Endothelial cell of umbilical vein (primary cell): ENCODE data around the gene TRIP10. TPM values are rescaled to one million over a fixed set of nuclear protein-coding genes. Genes with fewer than 3 reads are reported as not detected.

ENCODE experiments used
- BruUV-seq: library from RNA; stranded (reverse); fragments of 400-500 nt; replicated peaks from 2 replicates; lab custom pipeline; 2021; lab: Mats Ljungman, UMichigan
- CTCF ChIA-PET: fragments of 300-600, 350-600 bp; sonication (Branson Sonifier 250); formaldehyde crosslinking; loops from one replicate; lab custom pipeline; 2021; ENCODE audit warnings: antibody characterized with exemption, inconsistent platforms; lab: Charles Lee
- POLR2A ChIA-PET: fragments of 300-600, 350-600 bp; sonication (Branson Sonifier 250); formaldehyde crosslinking; loops from one replicate; lab custom pipeline; 2021; ENCODE audit warnings: antibody characterized with exemption, inconsistent platforms; lab: Charles Lee
- DNase-seq: peaks from one replicate; pipeline ENCODE4 v3.0.0-alpha.2; 2011; ENCODE audit warnings: low read depth, low spot score
- FAIRE-seq: peaks from 2 replicates; lab custom pipeline; 2011; peaks lifted over from hg19 to GRCh38; lab: Jason Lieb, UNC
- H2AFZ ChIP-seq: 2 replicates; pipeline ENCODE4 v1.6.0; 2012; ENCODE audit warnings: low read depth, low read length, control low read depth, inconsistent platforms
- H3K27ac ChIP-seq: 2 replicates; pipeline ENCODE4 v1.5.1; 2011; ENCODE audit warnings: low read depth, mild to moderate bottlenecking, control low read depth, low read length, moderate library complexity; ENCODE audit not compliant: insufficient read depth
- H3K27me3 ChIP-seq, 2 experiments: 2 replicates each; pipeline versions ENCODE4 v1.6.0 to v1.6.1; 2011; ENCODE audit warnings: low read length in 2 of 2, mixed read lengths in 1 of 2; ENCODE audit not compliant: control insufficient read depth in 2 of 2, insufficient read depth in 2 of 2
- H3K36me3 ChIP-seq, 2 experiments: 2 replicates in 1 of 2; 3 replicates in 1 of 2; pipeline ENCODE4 v1.5.1; 2011; ENCODE audit warnings: low read length in 2 of 2, mild to moderate bottlenecking in 1 of 2, moderate library complexity in 1 of 2; ENCODE audit not compliant: control insufficient read depth in 2 of 2, insufficient read depth in 2 of 2; ENCODE audit errors: extremely low read depth in 1 of 2
- H3K4me1 ChIP-seq: 3 replicates; pipeline ENCODE4 v1.5.1; 2011; ENCODE audit warnings: mild to moderate bottlenecking, low read length; ENCODE audit not compliant: control insufficient read depth, insufficient read depth; ENCODE audit errors: extremely low read depth
- H3K4me2 ChIP-seq: 2 replicates; pipeline ENCODE4 v1.6.1; 2011; ENCODE audit warnings: low read length, control low read depth, mixed read lengths; ENCODE audit not compliant: insufficient read depth
- H3K4me3 ChIP-seq, 3 experiments: fragments of 200-600 bp in 1 of 3; sonication (generic), shearing (Covaris generic) in 1 of 3; replicated peaks in 1 of 3; 2 replicates each; pipeline ENCODE4 v1.5.1; 2011 to 2016; ENCODE audit warnings: control low read depth in 3 of 3, low read length in 3 of 3, mild to moderate bottlenecking in 2 of 3, inconsistent platforms in 1 of 3, low read depth in 1 of 3, moderate library complexity in 1 of 3; ENCODE audit not compliant: insufficient read depth in 1 of 3
- H3K79me2 ChIP-seq: 2 replicates; pipeline ENCODE4 v1.6.0; 2012; ENCODE audit warnings: low read length, inconsistent platforms; ENCODE audit not compliant: control insufficient read depth, insufficient read depth
- H3K9ac ChIP-seq: replicated peaks from 2 replicates; pipeline ENCODE3; 2011; ENCODE audit warnings: low read length, control low read depth; ENCODE audit not compliant: insufficient read depth; ENCODE audit errors: extremely low read depth
- H3K9me1 ChIP-seq: replicated peaks from 3 replicates; pipeline ENCODE4 v1.6.0; 2011; ENCODE audit warnings: mild to moderate bottlenecking, low read length; ENCODE audit not compliant: control insufficient read depth, insufficient read depth; ENCODE audit errors: extremely low read depth
- H3K9me3 ChIP-seq: replicated peaks from 2 replicates; pipeline ENCODE4 v1.5.1; 2012; ENCODE audit warnings: low read length, inconsistent platforms; ENCODE audit not compliant: control insufficient read depth, insufficient read depth
- H4K20me1 ChIP-seq: replicated peaks from 2 replicates; pipeline ENCODE3; 2011; ENCODE audit warnings: mild to moderate bottlenecking, low read length; ENCODE audit not compliant: control insufficient read depth, insufficient read depth; ENCODE audit errors: extremely low read depth
- EZH2 ChIP-seq: IDR thresholded peaks from 2 replicates; pipeline ENCODE4 v1.6.1; 2012; ENCODE audit warnings: borderline replicate concordance, low read depth, mild to moderate bottlenecking, moderate library complexity, low read length, inconsistent platforms; ENCODE audit not compliant: severe bottlenecking
- FOS ChIP-seq: IDR thresholded peaks from 2 replicates; pipeline ENCODE4 v1.6.1; 2011; ENCODE audit warnings: mild to moderate bottlenecking, low read length, moderate library complexity, borderline replicate concordance; ENCODE audit not compliant: insufficient read depth
- GATA2 ChIP-seq: IDR thresholded peaks from 2 replicates; pipeline ENCODE4 v1.7.0; 2011; ENCODE audit warnings: low read depth, mild to moderate bottlenecking, moderate library complexity, mixed read lengths, low read length; ENCODE audit not compliant: insufficient read length, insufficient read depth
- JUN ChIP-seq: IDR thresholded peaks from 2 replicates; pipeline ENCODE4 v1.6.1; 2011; ENCODE audit warnings: borderline replicate concordance, low read depth; ENCODE audit not compliant: insufficient read length, insufficient read depth
- MYC ChIP-seq: IDR thresholded peaks from one replicate; pipeline ENCODE4 v1.6.1; 2011; ENCODE audit warnings: mild to moderate bottlenecking, low read depth, low read length
- POLR2A ChIP-seq: IDR thresholded peaks from 2 replicates; pipeline ENCODE4 v1.6.1; 2012; ENCODE audit warnings: low read depth, mild to moderate bottlenecking, control low read depth, low read length
- POLR2AphosphoS5 ChIP-seq: IDR thresholded peaks from 2 replicates; pipeline ENCODE4 v1.6.1; 2012; ENCODE audit warnings: low read depth, mild to moderate bottlenecking, control low read depth, low read length, moderate library complexity; ENCODE audit not compliant: insufficient read depth
- dilution Hi-C: fragments of 300-500 bp; cut with MboI; formaldehyde crosslinking; loops from one replicate; pipeline ENCODE4 v1.15.0; 2019; ENCODE audit warnings: low sequenced_read_pairs; ENCODE audit not compliant: extremely low pct_ligation_motif_present
- intact Hi-C: fragments of 100-400 bp; cut with micrococcal nuclease; formaldehyde crosslinking; loops from one replicate; pipeline ENCODE4 v1.10.0; 2022
- polyA plus RNA-seq, 4 experiments: library from polyadenylated mRNA; depleted of rRNA in 3 of 4; stranded (reverse) in 3 of 4; unstranded in 1 of 4; fragments of >200 nt; gene quantifications; 2 replicates each; pipeline versions ENCODE4 v1.2.1 to v1.2.3, GENCODE V29; 2011 to 2012; ENCODE audit warnings: missing spikeins in 1 of 4
- total RNA-seq: library from RNA; stranded (reverse); gene quantifications from 2 replicates; pipeline ENCODE4 v1.2.3, GENCODE V29; 2021
- TF ChIP-seq, protein P1 (sequence below): IDR thresholded peaks from 2 replicates; pipeline ENCODE4 v1.6.1; 2011; ENCODE audit not compliant: insufficient read depth, insufficient read length
- TF ChIP-seq, protein P2 (sequence below), 2 donors: IDR thresholded peaks; 1 replicate in 1 of 2; 2 replicates in 1 of 2; pipeline ENCODE4 v1.5.1; 2011; ENCODE audit warnings: low read length in 2 of 2, mild to moderate bottlenecking in 2 of 2, moderate library complexity in 2 of 2, control low read depth in 1 of 2, inconsistent platforms in 1 of 2, low read depth in 1 of 2; ENCODE audit not compliant: insufficient read depth in 1 of 2; ENCODE audit errors: extremely low read depth in 1 of 2

The TRIP10 gene
- total and polyA plus RNA-seq, 2 donors (not counting 3 experiments of a cell fraction or from before 2014, with no cell fraction given): 28.4 to 69.3 TPM

DNA sequence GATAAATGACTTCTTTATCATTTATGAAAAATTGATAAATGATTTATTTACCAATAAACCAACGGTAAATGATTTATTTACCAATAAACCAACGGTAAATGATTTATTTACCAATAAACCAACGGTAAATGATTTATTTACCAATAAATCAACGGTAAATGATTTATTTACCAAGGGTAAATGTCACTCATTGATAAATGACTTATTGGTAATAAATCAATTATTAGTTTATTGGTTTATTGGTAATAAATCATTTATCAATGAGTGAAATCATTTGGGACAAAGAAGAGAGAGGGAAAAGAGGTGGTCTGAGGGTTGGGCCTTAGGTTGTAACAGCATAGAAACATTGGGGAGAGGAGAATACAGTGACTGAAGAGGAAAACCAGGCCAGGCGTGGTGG is 54.5 kb downstream of the TRIP10 start:
- no peak overlapping the region for H2AFZ ChIP-seq
- CTCF ChIA-PET: no interaction called here
- intact Hi-C loops: no loop called here
- no peak overlapping the region for H3K4me3 ChIP-seq
- H3K79me2 ChIP-seq: no peaks in the 10 kb centered on the region
- H3K9me3 ChIP-seq: no peaks in the 10 kb centered on the region
- no peak overlapping the region for H3K9ac ChIP-seq
- no peak for DNase-seq
- TF ChIP-seq MYC (no peak), POLR2AphosphoS5 (no peak), JUN (no peak), GATA2 (no peak)
- no peak overlapping the region for H3K27ac ChIP-seq
- H4K20me1 ChIP-seq: no peaks in the 10 kb centered on the region
- FAIRE-seq: no peak
- no peaks in the 10 kb centered on the region for H3K9me1 ChIP-seq
- dilution Hi-C loops: no loop called here
- BruUV-seq: no TSS peak
- no peaks in the 10 kb centered on the region for H3K27me3 ChIP-seq
- H3K4me2 ChIP-seq: no peak overlapping the region
- POLR2A ChIA-PET: no interaction called here
- no peaks in the 10 kb centered on the region for H3K4me1 ChIP-seq
- no peaks in the 10 kb centered on the region for H3K36me3 ChIP-seq

DNA sequence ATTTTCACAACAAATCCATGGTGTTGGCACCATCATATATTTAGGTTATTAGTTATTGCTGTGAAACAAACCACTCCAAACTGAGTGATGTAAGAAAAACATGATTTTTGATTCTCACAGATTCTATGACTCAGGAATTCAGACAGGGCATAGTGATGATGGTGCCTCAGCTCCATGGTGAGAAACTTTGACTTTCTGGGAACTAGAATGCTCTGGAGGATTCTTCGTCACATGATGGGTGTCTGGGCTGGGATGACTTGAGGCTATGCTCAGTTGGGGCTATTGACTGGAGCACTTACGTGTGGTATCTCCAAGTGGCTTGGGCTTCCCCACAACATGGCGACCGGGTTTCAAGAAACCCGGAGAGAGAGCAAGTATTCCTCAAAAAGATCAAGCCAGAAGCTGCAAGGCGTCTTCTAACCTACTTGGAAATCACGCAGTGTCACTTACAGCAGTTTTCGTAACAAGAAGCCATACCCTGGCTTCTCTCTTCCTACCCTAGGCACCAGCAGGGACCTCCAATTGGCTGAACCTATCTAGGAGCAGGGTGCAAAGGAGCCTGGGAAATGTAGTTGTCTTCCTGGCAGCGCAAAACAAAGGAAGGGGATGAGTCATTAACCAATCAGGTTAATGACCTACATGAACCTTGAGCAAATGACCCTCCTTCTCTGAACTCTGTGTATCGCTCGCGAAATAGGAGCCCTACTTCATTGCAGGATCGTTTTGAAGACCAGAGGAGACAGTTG is 55.4 kb downstream of the TRIP10 start:
- Histone ChIP-seq H3K9me1 (no peaks in the 10 kb centered on the region), H3K36me3 (no peaks in the 10 kb centered on the region), H3K9ac (no peak overlapping the region), H4K20me1 (no peaks in the 10 kb centered on the region), H3K27me3 (no peaks in the 10 kb centered on the region), H3K4me3 (no peak overlapping the region), H3K27ac (no peak overlapping the region), H3K79me2 (no peaks in the 10 kb centered on the region), H2AFZ (no peak overlapping the region), H3K9me3 (no peaks in the 10 kb centered on the region), H3K4me1 (no peaks in the 10 kb centered on the region), H3K4me2 (no peak overlapping the region)
- no peak for FAIRE-seq
- no TSS peak for BruUV-seq
- intact Hi-C loops (no loop called here), dilution Hi-C loops (no loop called here)
- no peak for DNase-seq
- POLR2A ChIA-PET: no interaction called here
- TF ChIP-seq, protein P1, sequence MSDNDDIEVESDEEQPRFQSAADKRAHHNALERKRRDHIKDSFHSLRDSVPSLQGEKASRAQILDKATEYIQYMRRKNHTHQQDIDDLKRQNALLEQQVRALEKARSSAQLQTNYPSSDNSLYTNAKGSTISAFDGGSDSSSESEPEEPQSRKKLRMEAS: no peak
- TF ChIP-seq EZH2 (no peak), MYC (no peak), POLR2AphosphoS5 (no peak), GATA2 (no peak), FOS (no peak), POLR2A (no peak), JUN (no peak)
- TF ChIP-seq, protein P2, sequence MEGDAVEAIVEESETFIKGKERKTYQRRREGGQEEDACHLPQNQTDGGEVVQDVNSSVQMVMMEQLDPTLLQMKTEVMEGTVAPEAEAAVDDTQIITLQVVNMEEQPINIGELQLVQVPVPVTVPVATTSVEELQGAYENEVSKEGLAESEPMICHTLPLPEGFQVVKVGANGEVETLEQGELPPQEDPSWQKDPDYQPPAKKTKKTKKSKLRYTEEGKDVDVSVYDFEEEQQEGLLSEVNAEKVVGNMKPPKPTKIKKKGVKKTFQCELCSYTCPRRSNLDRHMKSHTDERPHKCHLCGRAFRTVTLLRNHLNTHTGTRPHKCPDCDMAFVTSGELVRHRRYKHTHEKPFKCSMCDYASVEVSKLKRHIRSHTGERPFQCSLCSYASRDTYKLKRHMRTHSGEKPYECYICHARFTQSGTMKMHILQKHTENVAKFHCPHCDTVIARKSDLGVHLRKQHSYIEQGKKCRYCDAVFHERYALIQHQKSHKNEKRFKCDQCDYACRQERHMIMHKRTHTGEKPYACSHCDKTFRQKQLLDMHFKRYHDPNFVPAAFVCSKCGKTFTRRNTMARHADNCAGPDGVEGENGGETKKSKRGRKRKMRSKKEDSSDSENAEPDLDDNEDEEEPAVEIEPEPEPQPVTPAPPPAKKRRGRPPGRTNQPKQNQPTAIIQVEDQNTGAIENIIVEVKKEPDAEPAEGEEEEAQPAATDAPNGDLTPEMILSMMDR (IDR thresholded peaks at IDR 0.05; ENCODE audit: extremely low read depth in 1 of 2, insufficient read depth in 1 of 2, low read depth in 1 of 2, low read length in 2 of 2): no peak
- CTCF ChIA-PET: no interaction called here
